ENCODE results near the gene ZEB1. TPM values are rescaled to one million over a fixed set of nuclear protein-coding genes. Genes with fewer than 3 reads are reported as not detected.
"Not testable (repeated sequence)": the region's sequence is repeated elsewhere in the genome, so short reads cannot be mapped to it uniquely, and the experiment has no call there.

Gene ZEB1
- total RNA-seq, 1 donor from 2014 or later: 85.4 TPM

- no peaks in the 10 kb centered on the region for H3K9me3 ChIP-seq (replicated peaks)
- intact Hi-C loops (cut with micrococcal nuclease): no loop called here
- H3K4me1 ChIP-seq: peaks cover 84% of the 10 kb centered on the region
- H3K27ac ChIP-seq (replicated peaks): no peak overlapping the region
- no peaks in the 10 kb centered on the region for H3K36me3 ChIP-seq
- no peak for DNase-seq
- H3K4me3 ChIP-seq: no peak overlapping the region
- H3K27me3 ChIP-seq (ENCODE audit: low read depth): no peaks in the 10 kb centered on the region
- peak; percentile 17 for TF ChIP-seq CTCF (IDR thresholded peaks at IDR 0.05; ENCODE audit: borderline replicate concordance)
Measured at GRCh38 chr10:31353574-31353973, 34.6 kb downstream of the ZEB1 start.

GRCh38 chr10:31358688-31359330 is 39.8 kb downstream of the ZEB1 start:
- Histone ChIP-seq H3K4me3 (no peak overlapping the region), H3K4me1 (peaks cover 60% of the 10 kb centered on the region), H3K27me3 (ENCODE audit: low read depth) (no peaks in the 10 kb centered on the region), H3K36me3 (peaks cover 19% of the 10 kb centered on the region), H3K27ac (replicated peaks) (no peak overlapping the region), H3K9me3 (replicated peaks) (no peaks in the 10 kb centered on the region)
- no peak for DNase-seq
- intact Hi-C loops (cut with micrococcal nuclease): no loop called here
- no peak for TF ChIP-seq CTCF (IDR thresholded peaks at IDR 0.05; ENCODE audit: borderline replicate concordance)

GRCh38 chr10:31359979-31360378 is 41.0 kb downstream of the ZEB1 start:
- peaks cover 24% of the 10 kb centered on the region for H3K36me3 ChIP-seq
- TF ChIP-seq CTCF (IDR thresholded peaks at IDR 0.05; ENCODE audit: borderline replicate concordance): no peak
- H3K27ac ChIP-seq (replicated peaks): no peak overlapping the region
- H3K4me1 ChIP-seq: peaks cover 49% of the 10 kb centered on the region
- DNase-seq: no peak
- intact Hi-C loops (cut with micrococcal nuclease): no loop called here
- no peak overlapping the region for H3K4me3 ChIP-seq
- no peaks in the 10 kb centered on the region for H3K27me3 ChIP-seq (ENCODE audit: low read depth)
- no peaks in the 10 kb centered on the region for H3K9me3 ChIP-seq (replicated peaks)

GRCh38 chr10:31361475-31361874 is 42.5 kb downstream of the ZEB1 start:
- H3K27me3 ChIP-seq (ENCODE audit: low read depth); DNase-seq; H3K4me3 ChIP-seq; H3K27ac ChIP-seq (replicated peaks); H3K9me3 ChIP-seq (replicated peaks); intact Hi-C loops (cut with micrococcal nuclease): not testable (repeated sequence)
- H3K4me1 ChIP-seq: peaks cover 40% of the 10 kb centered on the region
- H3K36me3 ChIP-seq: peaks cover 24% of the 10 kb centered on the region

- no peak for DNase-seq
- TF ChIP-seq CTCF (IDR thresholded peaks at IDR 0.05; ENCODE audit: borderline replicate concordance): no peak
- H3K9me3 ChIP-seq (replicated peaks): no peaks in the 10 kb centered on the region
- H3K27ac ChIP-seq (replicated peaks): no peak overlapping the region
- H3K27me3 ChIP-seq (ENCODE audit: low read depth): no peaks in the 10 kb centered on the region
- H3K4me1 ChIP-seq: peaks cover 43% of the 10 kb centered on the region
- peaks cover 24% of the 10 kb centered on the region for H3K36me3 ChIP-seq
- intact Hi-C loops (cut with micrococcal nuclease): no loop called here
- H3K4me3 ChIP-seq: no peak overlapping the region
Measured at GRCh38 chr10:31362023-31362641, 43.1 kb downstream of the ZEB1 start.

- H3K4me3 ChIP-seq; DNase-seq; H3K9me3 ChIP-seq (replicated peaks); H3K27me3 ChIP-seq (ENCODE audit: low read depth); intact Hi-C loops (cut with micrococcal nuclease); H3K27ac ChIP-seq (replicated peaks): not testable (repeated sequence)
- Histone ChIP-seq H3K4me1 (peaks cover 27% of the 10 kb centered on the region), H3K36me3 (peaks cover 24% of the 10 kb centered on the region)
Measured at GRCh38 chr10:31363696-31364095, 44.7 kb downstream of the ZEB1 start.

- H3K9me3 ChIP-seq (replicated peaks); H3K4me3 ChIP-seq; intact Hi-C loops (cut with micrococcal nuclease); DNase-seq; H3K27ac ChIP-seq (replicated peaks); H3K27me3 ChIP-seq (ENCODE audit: low read depth): not testable (repeated sequence)
- Histone ChIP-seq H3K36me3 (peaks cover 24% of the 10 kb centered on the region), H3K4me1 (peaks cover 22% of the 10 kb centered on the region)
Measured at GRCh38 chr10:31364238-31364637, 45.2 kb downstream of the ZEB1 start.

All from left ventricle myocardium inferior (tissue), 1 donor.